ENCODE data around the gene GAS7. TPM values are rescaled to one million over a fixed set of nuclear protein-coding genes. Genes with fewer than 3 reads are reported as not detected.

GAS7 gene
- polyA plus RNA-seq, 6 donors from 2014 or later = 1.1 to 3.6 (median 1.8) TPM; not detected in 1

DNA sequence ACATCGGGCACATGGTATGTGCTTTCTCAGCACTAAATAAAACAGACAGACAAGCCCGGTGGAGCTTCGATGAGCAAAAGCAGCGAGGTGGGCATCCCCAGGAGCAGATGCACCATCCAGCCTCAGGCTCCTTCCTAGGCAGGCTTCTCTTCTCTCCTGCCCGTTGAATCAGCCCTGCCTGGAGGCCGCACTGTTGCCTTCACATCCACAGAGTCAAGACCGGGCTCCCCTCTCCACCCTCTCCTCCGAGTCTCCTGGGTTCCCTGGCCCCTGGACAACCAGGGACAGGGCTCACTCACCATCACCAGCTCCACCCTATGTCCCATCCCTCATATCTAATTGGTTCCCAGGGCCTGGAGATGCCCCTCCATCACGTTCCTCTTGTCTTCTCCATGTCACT, 213.6 kb downstream of the GAS7 start:
- Mint-ChIP-seq H3K27me3 (no peaks in the 10 kb centered on the region), H3K9me3 (peaks cover 0 to 6% (median 4%) of the 10 kb centered on the region in 7 donors), H3K36me3 (no peaks in the 10 kb centered on the region), H3K4me1 (peaks cover 13 to 36% (median 20%) of the 10 kb centered on the region in 3 donors), H3K27ac (peak overlapping the region in 2 of 6 donors; percentile 21 to 69), H3K4me3 (peak overlapping the region in 1 of 8 donors; percentile 48)
- ATAC-seq (ENCODE audit: low read depth in 2 of 2) = no peak
- DNase-seq = no peak

DNA sequence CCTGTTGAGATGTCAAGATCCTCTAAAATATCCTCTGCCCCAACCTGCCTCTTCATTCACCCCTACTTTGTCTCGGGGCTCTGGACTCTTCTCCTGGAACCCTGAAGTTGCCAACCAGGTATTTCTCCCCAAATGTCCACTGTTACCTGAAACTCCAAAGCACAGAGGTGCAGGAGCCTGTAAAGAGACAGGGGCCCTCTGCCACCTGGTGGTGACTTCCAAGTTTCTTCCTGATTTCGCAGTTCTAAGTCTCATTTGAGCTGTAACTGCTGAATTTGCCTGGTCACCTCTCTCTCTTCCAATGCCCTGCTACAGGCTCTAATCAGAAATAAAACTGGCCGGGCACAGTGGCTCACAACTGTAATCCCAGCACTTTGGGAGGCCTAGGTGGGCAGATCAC, 216.2 kb downstream of the GAS7 start:
- Mint-ChIP-seq H3K36me3 (no peaks in the 10 kb centered on the region), H3K27ac (peak overlapping the region in 3 of 6 donors; percentile 25 to 58 (median 39)), H3K4me1 (peaks cover 5 to 23% (median 13%) of the 10 kb centered on the region in 3 donors), H3K9me3 (peaks cover 0 to 4% (median 0%) of the 10 kb centered on the region in 7 donors), H3K4me3 (no peak overlapping the region), H3K27me3 (no peaks in the 10 kb centered on the region)
- DNase-seq (no peak), ATAC-seq (ENCODE audit: low read depth in 2 of 2) (no peak)

DNA sequence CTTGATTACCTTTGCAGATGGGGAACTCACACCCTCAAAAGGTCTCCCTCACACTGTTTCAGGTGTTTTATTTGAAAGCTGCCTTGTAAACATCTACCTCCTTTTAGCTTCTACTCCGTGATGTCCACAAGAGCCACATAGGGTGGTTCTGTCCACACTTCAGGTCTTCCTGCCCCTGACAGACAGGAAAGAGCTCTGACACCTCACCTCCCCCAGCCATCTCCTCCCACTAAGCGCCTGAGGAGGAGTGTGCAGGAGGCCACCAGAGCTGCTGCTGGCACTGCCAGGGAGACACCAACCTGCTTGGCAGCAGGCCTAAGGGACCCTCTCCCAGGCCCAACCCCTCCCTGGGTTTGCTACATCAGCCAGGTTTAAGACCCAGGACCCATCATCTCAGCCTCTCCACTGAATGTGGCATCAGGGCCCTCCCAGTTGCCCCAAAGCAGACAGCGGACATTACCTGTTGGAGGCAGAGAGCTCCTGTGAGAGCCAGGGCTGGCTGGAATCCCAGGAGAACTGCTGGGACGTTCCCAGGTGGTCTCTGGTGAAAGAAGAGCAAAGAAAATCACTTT, 217.0 kb downstream of the GAS7 start:
- H3K4me1 Mint-ChIP-seq = peaks cover 5 to 15% (median 12%) of the 10 kb centered on the region in 3 donors
- H3K9me3 Mint-ChIP-seq = peaks cover 0 to 4% (median 0%) of the 10 kb centered on the region in 7 donors
- H3K4me3 Mint-ChIP-seq = no peak overlapping the region

DNA sequence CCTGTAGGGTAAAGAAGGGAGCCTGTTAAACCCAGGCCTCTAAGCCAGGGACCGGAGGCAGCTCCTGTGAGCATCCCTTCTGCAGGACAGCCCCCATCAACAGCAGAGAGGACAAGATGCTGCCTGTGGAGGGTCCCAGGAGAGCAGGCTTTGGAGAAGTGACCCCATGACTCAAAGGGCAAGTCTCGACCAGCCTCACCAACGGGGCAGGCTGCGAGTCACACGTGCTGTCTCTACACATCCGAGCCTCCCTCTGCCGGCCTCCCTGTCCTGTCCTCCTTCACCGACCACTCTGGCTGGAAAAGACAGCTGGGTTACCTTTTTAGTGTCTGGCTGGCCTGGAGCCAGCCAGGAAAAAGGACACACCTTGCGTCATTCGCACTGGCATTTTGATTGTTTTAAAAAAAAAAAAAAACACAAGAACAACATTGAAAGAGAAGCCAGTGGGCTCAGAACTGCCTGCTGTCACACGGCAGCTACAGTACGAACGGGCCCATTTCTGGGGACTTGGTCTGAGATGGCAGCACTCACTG, 218.9 kb downstream of the GAS7 start:
- Mint-ChIP-seq H3K4me3 (no peak overlapping the region), H3K27me3 (no peaks in the 10 kb centered on the region), H3K4me1 (peaks cover 0 to 4% (median 0%) of the 10 kb centered on the region in 3 donors), H3K9me3 (peaks cover 0 to 1% (median 0%) of the 10 kb centered on the region in 7 donors), H3K36me3 (no peaks in the 10 kb centered on the region), H3K27ac (no peak overlapping the region)
- no peak for DNase-seq
- no peak for ATAC-seq (ENCODE audit: low read depth in 2 of 2)

More for the DNA sequence above, 217.0 kb downstream of the GAS7 start:
- Mint-ChIP-seq H3K27ac (peak overlapping the region in 1 of 6 donors; percentile 58), H3K36me3 (no peaks in the 10 kb centered on the region), H3K27me3 (no peaks in the 10 kb centered on the region)
- ATAC-seq (ENCODE audit: low read depth in 2 of 2) (no peak), DNase-seq (no peak)

DNA sequence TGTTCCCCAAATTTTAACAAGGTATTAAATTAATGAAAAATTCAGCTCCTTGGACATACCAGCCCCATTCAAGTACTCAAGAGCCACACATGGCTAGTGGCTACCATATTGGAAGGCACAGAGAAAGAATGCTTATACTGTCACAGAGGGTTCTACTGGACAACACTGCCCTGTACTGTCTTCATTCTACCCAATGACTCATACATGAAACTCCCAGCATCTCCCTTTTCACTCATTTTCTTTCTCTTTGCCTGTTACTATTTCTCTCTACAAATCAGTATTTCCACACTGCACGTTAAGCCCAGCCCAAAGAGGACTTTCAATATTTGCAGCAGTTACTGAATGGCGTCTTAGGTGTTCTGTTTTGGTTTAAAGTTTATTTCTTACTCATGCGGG, 221.2 kb downstream of the GAS7 start:
- Mint-ChIP-seq H3K27ac (no peak overlapping the region), H3K9me3 (peaks cover 0 to 1% (median 0%) of the 10 kb centered on the region in 7 donors), H3K36me3 (no peaks in the 10 kb centered on the region), H3K27me3 (no peaks in the 10 kb centered on the region), H3K4me1 (peaks cover 0 to 3% (median 0%) of the 10 kb centered on the region in 3 donors), H3K4me3 (no peak overlapping the region)
- no peak for ATAC-seq (ENCODE audit: low read depth in 2 of 2)
- DNase-seq = no peak

DNA sequence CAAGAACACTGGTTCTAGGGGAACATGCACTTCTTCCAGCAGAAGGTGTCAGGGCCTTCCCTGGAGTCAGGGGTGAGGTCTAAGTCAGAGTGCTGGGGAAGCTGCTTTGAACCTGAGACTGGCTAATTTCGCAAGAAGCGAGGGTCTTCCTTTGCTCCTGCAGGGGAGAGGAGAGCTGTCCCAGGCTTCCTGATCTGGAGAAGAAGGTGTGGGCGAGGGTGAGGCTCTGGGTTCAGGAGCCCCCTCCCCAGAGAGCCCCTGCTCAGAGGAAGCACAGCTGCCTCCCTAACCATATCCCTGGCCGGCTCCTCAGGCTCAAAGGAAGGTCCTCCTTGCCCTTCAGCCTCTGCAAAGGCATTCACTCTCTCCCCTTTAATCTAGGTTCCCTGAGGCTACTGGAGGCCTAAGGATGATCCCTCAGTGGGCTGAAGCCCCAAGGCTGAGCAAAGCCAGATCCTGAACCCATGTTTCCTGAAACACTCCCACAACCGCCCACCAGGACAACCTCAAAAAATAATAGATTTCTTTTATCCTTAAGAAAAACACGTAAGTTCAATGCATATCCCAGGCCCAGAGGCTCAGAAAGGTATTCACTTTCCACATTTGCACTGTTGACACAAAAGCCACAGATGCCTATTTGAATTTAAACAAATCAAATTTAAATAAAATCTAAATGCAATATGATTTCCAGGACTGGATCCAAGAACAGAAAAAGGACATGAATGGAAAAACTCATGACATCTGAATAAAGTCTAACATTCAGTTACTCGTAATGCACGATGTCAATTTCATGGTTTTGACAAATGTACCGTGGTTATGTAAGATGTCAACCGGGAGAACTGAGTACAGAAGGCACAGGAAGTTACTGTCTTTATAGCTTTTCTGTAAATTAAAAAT, 221.9 kb downstream of the GAS7 start:
- H3K9me3 Mint-ChIP-seq = peaks cover 0 to 1% (median 0%) of the 10 kb centered on the region in 7 donors
- H3K4me1 Mint-ChIP-seq = no peaks in the 10 kb centered on the region
- H3K27me3 Mint-ChIP-seq = no peaks in the 10 kb centered on the region
- no peak for DNase-seq
- no peaks in the 10 kb centered on the region for H3K36me3 Mint-ChIP-seq
- H3K27ac Mint-ChIP-seq = no peak overlapping the region
- H3K4me3 Mint-ChIP-seq = no peak overlapping the region
- ATAC-seq (ENCODE audit: low read depth in 2 of 2) = no peak

DNA sequence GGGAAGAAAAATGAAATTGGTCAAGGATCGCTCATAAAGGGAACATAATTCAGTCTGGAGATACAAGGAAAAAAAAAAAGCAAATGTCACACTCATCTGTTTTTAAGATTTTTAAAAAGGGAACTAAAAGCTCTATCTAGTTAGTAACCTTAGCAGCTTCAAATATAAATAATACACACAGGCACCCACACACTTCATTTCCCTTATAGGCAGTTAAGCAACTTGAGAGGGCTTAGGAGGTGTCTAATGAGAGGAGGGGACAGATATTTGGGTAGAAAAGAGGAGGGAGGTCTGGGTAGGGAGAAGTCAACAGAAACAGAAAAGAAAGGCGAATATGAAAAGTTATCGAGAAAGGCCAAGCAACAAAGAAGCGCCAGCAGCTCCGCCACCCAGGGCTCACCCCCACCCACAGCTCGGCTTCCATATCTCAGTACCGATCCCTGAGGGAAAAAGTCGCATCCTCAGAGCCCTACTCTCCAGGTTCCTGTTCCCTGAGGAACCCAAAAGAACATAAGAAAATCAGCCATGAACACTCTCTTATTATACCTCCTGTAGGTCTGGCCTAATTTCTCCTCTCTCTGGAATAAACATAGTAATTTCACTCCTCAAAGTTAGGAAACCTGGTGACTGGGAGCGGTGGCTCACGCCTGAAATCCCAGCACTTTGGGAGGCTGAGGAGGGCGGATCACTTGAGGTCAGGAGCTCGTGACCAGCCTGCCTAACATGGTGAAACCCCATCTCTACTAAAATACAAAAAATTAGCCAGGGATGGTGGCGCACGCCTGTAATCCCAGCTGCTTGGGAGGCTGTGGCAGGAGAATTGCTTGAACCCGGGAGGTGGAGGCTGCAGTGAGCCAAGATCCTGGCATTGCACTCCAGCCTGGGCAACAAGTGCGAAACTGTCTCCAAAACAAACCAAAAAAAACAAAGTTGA, 223.7 kb downstream of the GAS7 start:
- Mint-ChIP-seq H3K27me3 (no peaks in the 10 kb centered on the region), H3K4me3 (no peak overlapping the region), H3K4me1 (no peaks in the 10 kb centered on the region), H3K36me3 (no peaks in the 10 kb centered on the region), H3K9me3 (no peaks in the 10 kb centered on the region), H3K27ac (peak overlapping the region in 4 of 6 donors; percentile 41 to 91 (median 49))
- ATAC-seq (ENCODE audit: low read depth in 2 of 2) = peak; percentile 48 to 58
- no peak for DNase-seq

DNA sequence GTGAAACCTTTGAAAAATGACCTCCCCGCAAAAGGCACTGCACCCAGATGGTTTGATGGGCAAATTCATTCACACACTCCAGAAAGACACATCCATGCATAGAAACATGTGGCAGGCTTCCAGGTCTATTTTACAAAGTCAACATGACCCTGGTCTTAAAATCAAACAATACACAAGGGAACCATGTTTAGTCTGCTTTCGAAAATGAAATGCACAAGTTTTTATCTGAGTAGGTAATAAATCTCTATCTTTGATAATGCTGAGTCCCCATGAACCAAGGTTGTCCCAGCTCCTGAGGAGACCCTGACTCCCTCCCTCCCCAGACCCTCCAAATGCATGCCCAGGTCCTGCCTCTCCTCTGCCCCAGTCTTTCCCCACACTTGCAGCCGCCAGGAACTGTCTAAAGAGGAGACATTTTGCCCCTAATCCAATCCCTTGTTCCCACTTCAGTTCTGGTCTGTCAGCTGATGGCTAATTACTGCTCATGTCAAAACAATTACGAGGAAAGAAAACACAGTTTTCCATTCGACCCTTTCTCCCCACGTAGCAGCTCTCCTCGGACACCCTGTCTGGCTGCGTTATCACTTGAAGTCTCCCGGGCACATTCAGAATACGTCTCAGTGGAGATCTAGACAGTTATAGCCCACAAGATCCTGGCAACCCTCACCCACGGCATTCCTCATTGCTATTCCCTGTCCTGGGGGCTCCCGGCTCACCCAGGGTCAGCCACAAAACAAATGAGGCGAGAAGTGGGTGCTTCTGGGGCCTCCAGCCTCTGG, 224.5 kb downstream of the GAS7 start:
- Mint-ChIP-seq H3K4me3 (no peak overlapping the region), H3K27me3 (no peaks in the 10 kb centered on the region), H3K36me3 (no peaks in the 10 kb centered on the region), H3K9me3 (no peaks in the 10 kb centered on the region), H3K27ac (peak overlapping the region in 4 of 6 donors; percentile 29 to 50 (median 42)), H3K4me1 (no peaks in the 10 kb centered on the region)
- DNase-seq (no peak), ATAC-seq (ENCODE audit: low read depth in 2 of 2) (no peak)

DNA sequence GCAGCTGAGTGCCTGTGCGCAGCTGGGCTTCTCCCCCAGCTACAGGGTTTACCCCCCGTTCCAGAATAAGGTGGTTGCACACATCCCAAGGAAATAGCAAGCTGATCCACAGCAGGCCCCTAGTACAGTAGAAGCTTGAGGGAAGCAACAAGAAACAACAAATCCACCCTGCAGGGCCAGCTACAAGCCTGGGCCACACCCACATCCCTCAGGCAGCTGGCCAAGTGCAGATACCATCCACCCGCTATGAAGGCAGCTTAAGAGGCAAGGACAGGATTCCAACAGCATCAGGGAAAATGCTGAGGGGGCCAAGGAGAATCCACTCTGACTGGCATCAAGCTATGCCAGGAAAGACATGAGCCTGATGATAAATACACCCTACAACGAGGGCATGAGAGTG, 226.4 kb downstream of the GAS7 start:
- Mint-ChIP-seq H3K27ac (no peak overlapping the region), H3K36me3 (no peaks in the 10 kb centered on the region), H3K4me1 (peaks cover 0 to 11% (median 0%) of the 10 kb centered on the region in 3 donors), H3K27me3 (no peaks in the 10 kb centered on the region), H3K9me3 (no peaks in the 10 kb centered on the region), H3K4me3 (no peak overlapping the region)
- DNase-seq (no peak), ATAC-seq (ENCODE audit: low read depth in 2 of 2) (no peak)

DNA sequence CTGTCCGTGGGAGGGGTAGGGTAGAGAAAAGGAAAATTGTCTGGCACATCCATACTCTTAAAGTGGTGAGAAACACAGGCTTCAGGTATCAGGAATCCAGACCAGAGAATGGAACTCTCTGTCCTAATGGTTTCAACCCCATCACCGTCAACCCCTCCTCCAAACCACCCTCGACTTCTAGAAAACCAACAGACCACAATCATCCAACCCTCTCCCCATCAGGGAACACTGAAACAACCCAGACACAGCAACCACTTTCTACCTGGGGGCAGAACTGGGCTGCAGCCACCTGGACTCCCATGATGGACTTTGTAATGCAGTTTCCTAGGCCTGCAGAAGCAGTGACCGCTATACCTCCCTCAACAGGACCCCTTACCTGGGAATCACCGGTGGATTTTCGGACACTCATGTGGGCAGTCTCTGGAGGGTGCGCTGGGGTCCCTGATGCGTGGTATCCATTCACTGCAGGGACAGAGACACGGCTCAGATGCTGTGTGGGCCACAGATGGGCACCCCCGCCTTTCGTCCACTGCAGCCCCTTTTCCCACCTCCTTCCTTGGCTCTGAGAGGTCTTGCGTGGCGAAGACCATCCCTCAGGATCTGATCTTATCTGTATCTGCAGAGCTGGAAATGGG, 229.0 kb downstream of the GAS7 start:
- H3K27me3 Mint-ChIP-seq = no peaks in the 10 kb centered on the region
- H3K27ac Mint-ChIP-seq = peak overlapping the region in 2 of 6 donors; percentile 26 to 30
- H3K9me3 Mint-ChIP-seq = no peaks in the 10 kb centered on the region
- H3K36me3 Mint-ChIP-seq = no peaks in the 10 kb centered on the region
- H3K4me1 Mint-ChIP-seq = peaks cover 0 to 11% (median 3%) of the 10 kb centered on the region in 3 donors
- peak overlapping the region in 1 of 8 donors; percentile 44 for H3K4me3 Mint-ChIP-seq
- no peak for DNase-seq
- ATAC-seq (ENCODE audit: low read depth in 2 of 2) = no peak

DNA sequence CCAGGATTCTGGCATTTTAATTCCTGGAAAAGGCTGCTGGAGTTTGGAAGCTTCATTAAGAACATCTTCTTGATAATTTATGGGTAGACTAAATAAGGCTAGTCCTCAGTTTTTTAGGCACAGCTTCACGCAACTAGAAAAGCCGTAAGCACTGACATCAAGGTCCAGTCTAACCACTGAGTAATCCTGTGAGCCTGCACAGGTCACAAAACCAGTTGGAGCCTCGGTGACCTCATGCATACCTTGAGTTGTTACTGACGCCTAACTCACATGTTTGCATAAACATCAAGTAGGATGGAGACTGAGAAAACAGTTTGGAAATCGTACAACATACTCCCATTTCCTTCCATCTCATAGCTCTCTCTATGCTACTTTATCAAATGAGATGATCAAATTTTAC, 229.5 kb downstream of the GAS7 start:
- Mint-ChIP-seq H3K27ac (peak overlapping the region in 2 of 6 donors; percentile 30 to 57), H3K36me3 (no peaks in the 10 kb centered on the region), H3K4me3 (no peak overlapping the region), H3K9me3 (no peaks in the 10 kb centered on the region), H3K4me1 (peaks cover 0 to 11% (median 3%) of the 10 kb centered on the region in 3 donors), H3K27me3 (no peaks in the 10 kb centered on the region)
- ATAC-seq (ENCODE audit: low read depth in 2 of 2) (no peak), DNase-seq (no peak)

DNA sequence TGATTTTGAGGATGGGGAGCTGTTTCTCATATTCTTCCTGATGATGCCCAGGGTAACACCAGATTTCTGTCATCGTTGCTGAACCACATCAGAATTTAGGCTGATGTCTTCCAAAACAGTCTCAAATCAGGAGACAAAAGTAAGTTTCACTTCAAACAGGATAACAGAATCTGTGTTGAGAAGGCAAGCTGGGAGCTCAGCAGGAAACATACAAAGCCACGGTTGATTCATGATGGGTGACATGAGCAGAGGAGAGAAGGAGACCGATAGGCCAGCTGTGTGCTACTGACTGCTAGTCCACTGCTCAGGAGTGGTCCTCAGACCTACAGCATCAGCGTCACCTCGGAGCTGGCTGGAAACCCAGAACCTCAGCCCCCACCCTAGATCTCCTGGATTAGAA, 230.4 kb downstream of the GAS7 start:
- DNase-seq (no peak), ATAC-seq (ENCODE audit: low read depth in 2 of 2) (peak in 1 of 2 donors; percentile 27)
- Mint-ChIP-seq H3K4me1 (peaks cover 0 to 11% (median 3%) of the 10 kb centered on the region in 3 donors), H3K27me3 (no peaks in the 10 kb centered on the region), H3K36me3 (no peaks in the 10 kb centered on the region), H3K9me3 (no peaks in the 10 kb centered on the region), H3K4me3 (no peak overlapping the region), H3K27ac (peak overlapping the region in 3 of 6 donors; percentile 16 to 27 (median 17))

Data from naive B cell (primary cell).